MM.1S (cell line): Measurements from ENCODE around the gene INHBC.
"Not testable (repeated sequence)": the region's sequence is repeated elsewhere in the genome, so short reads cannot be mapped to it uniquely, and the experiment has no call there.

Source experiments
- DNase-seq: peaks from one replicate; pipeline ENCODE4 v3.0.0-alpha.2; 2015
- H2AFZ ChIP-seq: fragments of 300-600 bp; sonication (generic); 2 replicates; pipeline ENCODE4 v1.6.0; 2016; ENCODE audit warnings: antibody characterized with exemption, low read length
- H3F3A ChIP-seq: fragments of 300-600 bp; sonication (generic); 2 replicates; pipeline ENCODE4 v1.6.1; 2016; ENCODE audit warnings: mild to moderate bottlenecking, antibody characterized with exemption, low read length, moderate library complexity, mixed read lengths; ENCODE audit not compliant: insufficient read depth
- H3K27ac ChIP-seq: fragments of 300-600 bp; sonication (generic); 2 replicates; pipeline ENCODE4 v1.5.1; 2016; ENCODE audit warnings: mild to moderate bottlenecking, low read length
- H3K27me3 ChIP-seq: fragments of 300-600 bp; sonication (generic); replicated peaks from 2 replicates; pipeline ENCODE4 v1.6.0; 2016; ENCODE audit warnings: low read length; ENCODE audit not compliant: insufficient read depth
- H3K36me3 ChIP-seq: fragments of 300-600 bp; sonication (generic); replicated peaks from 2 replicates; pipeline ENCODE4 v1.6.1; 2016; ENCODE audit warnings: mild to moderate bottlenecking, low read length, mixed read lengths; ENCODE audit not compliant: insufficient read depth
- H3K4me1 ChIP-seq: fragments of 300-600 bp; sonication (generic); 2 replicates; pipeline ENCODE4 v1.6.1; 2016; ENCODE audit warnings: low read length, mixed read lengths
- H3K4me2 ChIP-seq: fragments of 300-600 bp; sonication (generic); 2 replicates; pipeline ENCODE4 v1.6.0; 2016; ENCODE audit warnings: low read depth, low read length
- H3K4me3 ChIP-seq: fragments of 300-600 bp; sonication (generic); 2 replicates; pipeline ENCODE4 v1.5.1; 2016; ENCODE audit warnings: low read length, mixed read lengths
- H3K79me2 ChIP-seq: fragments of 300-600 bp; sonication (generic); 2 replicates; pipeline ENCODE4 v1.6.1; 2016; ENCODE audit warnings: mixed run types, low read length, mixed read lengths
- H3K9ac ChIP-seq: fragments of 300-600 bp; sonication (generic); 2 replicates; pipeline ENCODE4 v1.6.1; 2016; ENCODE audit warnings: low read length, mixed read lengths
- H3K9me2 ChIP-seq: fragments of 300-600 bp; sonication (generic); replicated peaks from 2 replicates; pipeline ENCODE4 v1.6.1; 2016; ENCODE audit warnings: mild to moderate bottlenecking, low read length, mixed read lengths; ENCODE audit not compliant: insufficient read depth
- H3K9me3 ChIP-seq: fragments of 300-600 bp; sonication (generic); replicated peaks from 2 replicates; pipeline ENCODE4 v1.6.1; 2016; ENCODE audit warnings: mild to moderate bottlenecking, low read length, mixed read lengths; ENCODE audit not compliant: insufficient read depth
- H4K20me1 ChIP-seq: fragments of 300-600 bp; sonication (generic); 2 replicates; pipeline ENCODE4 v1.6.1; 2016; ENCODE audit warnings: mild to moderate bottlenecking, low read length, moderate library complexity, mixed read lengths; ENCODE audit not compliant: insufficient read depth
- CTCF ChIP-seq: fragments of 300-600 bp; sonication (generic); IDR thresholded peaks from 2 replicates; pipeline ENCODE4 v1.5.1; 2016; ENCODE audit warnings: antibody characterized with exemption, low read length, mixed read lengths
- EZH2 ChIP-seq: fragments of 300-600 bp; sonication (generic); optimal IDR thresholded peaks from 2 replicates; pipeline ENCODE3; 2017; ENCODE audit warnings: low read depth, mild to moderate bottlenecking, antibody characterized with exemption, low read length, mixed read lengths
- EZH2phosphoT487 ChIP-seq: fragments of 300-600 bp; sonication (generic); IDR thresholded peaks from 2 replicates; pipeline ENCODE4 v1.6.1; 2018; ENCODE audit warnings: antibody characterized with exemption, low read length

Gene INHBC

DNA sequence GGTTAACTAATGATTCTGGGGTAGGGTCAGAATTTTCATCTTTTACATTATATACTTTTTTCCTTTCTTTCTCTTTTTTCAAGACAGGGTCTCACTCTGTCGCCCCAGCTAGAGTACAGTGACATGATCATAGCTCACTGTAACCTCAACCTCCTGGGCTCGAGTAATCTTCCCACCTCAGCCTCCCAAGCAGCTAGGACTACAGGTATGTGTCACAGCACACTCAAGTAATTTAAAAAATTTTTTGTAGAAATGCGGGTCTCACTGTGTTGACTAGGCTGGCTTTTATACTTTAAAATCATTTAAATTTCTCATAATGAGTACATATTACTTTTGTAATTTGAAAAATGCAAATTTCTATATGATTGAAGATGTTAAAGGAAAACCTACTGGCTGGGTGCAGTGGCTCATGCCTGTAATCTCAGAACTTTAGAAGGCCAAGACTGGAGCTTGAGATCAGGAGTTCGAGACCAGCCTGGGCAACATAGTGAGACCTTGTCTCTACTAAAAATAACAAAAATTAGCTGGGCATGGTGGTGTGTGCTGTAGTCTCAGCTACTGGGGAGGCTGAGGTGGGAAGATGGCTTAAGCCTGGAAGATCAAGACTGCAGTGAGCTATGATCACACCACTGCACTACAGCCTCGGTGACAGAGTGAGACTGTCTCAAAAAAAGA lies 29.5 kb upstream of the INHBC start:
- H3K4me1 ChIP-seq = no peaks in the 10 kb centered on the region
- no peak for DNase-seq
- no peak overlapping the region for H3K27ac ChIP-seq
- H3K9me2 ChIP-seq = no peaks in the 10 kb centered on the region
- H3K79me2 ChIP-seq = no peaks in the 10 kb centered on the region
- H3K9me3 ChIP-seq = no peaks in the 10 kb centered on the region
- H3K9ac ChIP-seq = no peak overlapping the region
- H3K4me2 ChIP-seq = no peak overlapping the region
- H4K20me1 ChIP-seq = no peaks in the 10 kb centered on the region
- H3K36me3 ChIP-seq = no peaks in the 10 kb centered on the region
- no peak overlapping the region for H3K4me3 ChIP-seq
- H3F3A ChIP-seq = no peaks in the 10 kb centered on the region
- no peak overlapping the region for H2AFZ ChIP-seq
- H3K27me3 ChIP-seq = no peaks in the 10 kb centered on the region
- TF ChIP-seq EZH2 = no peak
- no peak for TF ChIP-seq CTCF
- no peak for TF ChIP-seq EZH2phosphoT487

GRCh38 chr12:57410534-57410933 lies 24.1 kb upstream of the INHBC start:
- H4K20me1 ChIP-seq = no peaks in the 10 kb centered on the region
- H3F3A ChIP-seq = no peaks in the 10 kb centered on the region
- H3K27ac ChIP-seq = no peak overlapping the region
- no peaks in the 10 kb centered on the region for H3K9me2 ChIP-seq
- H3K27me3 ChIP-seq = no peaks in the 10 kb centered on the region
- H3K4me3 ChIP-seq = no peak overlapping the region
- DNase-seq = no peak
- H3K9me3 ChIP-seq = no peaks in the 10 kb centered on the region
- H3K36me3 ChIP-seq = no peaks in the 10 kb centered on the region
- TF ChIP-seq CTCF (no peak), EZH2phosphoT487 (no peak), EZH2 (no peak)
- H3K79me2 ChIP-seq = no peaks in the 10 kb centered on the region
- H3K9ac ChIP-seq = no peak overlapping the region
- H2AFZ ChIP-seq = no peak overlapping the region
- no peak overlapping the region for H3K4me2 ChIP-seq
- no peaks in the 10 kb centered on the region for H3K4me1 ChIP-seq

GRCh38 chr12:57414160-57414559 lies 20.4 kb upstream of the INHBC start:
- not testable (repeated sequence) for H3K9me3 ChIP-seq, H2AFZ ChIP-seq, H3K4me2 ChIP-seq, H4K20me1 ChIP-seq, H3K36me3 ChIP-seq, H3K4me3 ChIP-seq, H3K4me1 ChIP-seq, H3K9me2 ChIP-seq, DNase-seq, H3K79me2 ChIP-seq, H3K27ac ChIP-seq, H3F3A ChIP-seq, H3K9ac ChIP-seq, H3K27me3 ChIP-seq

- Histone ChIP-seq H3K9ac (no peak overlapping the region), H3F3A (no peaks in the 10 kb centered on the region), H3K4me1 (no peaks in the 10 kb centered on the region), H2AFZ (no peak overlapping the region), H3K79me2 (no peaks in the 10 kb centered on the region), H3K9me3 (no peaks in the 10 kb centered on the region), H4K20me1 (no peaks in the 10 kb centered on the region), H3K4me3 (no peak overlapping the region), H3K27ac (no peak overlapping the region), H3K4me2 (no peak overlapping the region), H3K9me2 (no peaks in the 10 kb centered on the region), H3K27me3 (no peaks in the 10 kb centered on the region), H3K36me3 (no peaks in the 10 kb centered on the region)
- TF ChIP-seq CTCF (no peak), EZH2phosphoT487 (no peak), EZH2 (no peak)
- no peak for DNase-seq
Observed at GRCh38 chr12:57415088-57415487, 19.5 kb upstream of the INHBC start.
